SU-DHL-6 (cell line): ENCODE data around the gene BARHL2.

ENCODE experiments used
- CTCF ChIP-seq: fragments of 200-600 bp; sonication (generic); IDR thresholded peaks from one replicate; pipeline ENCODE4 v1.5.1; 2017; ENCODE audit warnings: antibody characterized with exemption, mild to moderate bottlenecking, low read length, moderate library complexity; ENCODE audit not compliant: insufficient read depth, poor library complexity, severe bottlenecking
- EZH2phosphoT487 ChIP-seq: fragments of 200-600 bp; sonication (generic), shearing (Covaris generic); conservative IDR thresholded peaks from 2 replicates; pipeline ENCODE4 v1.6.1; 2018; ENCODE audit warnings: mild to moderate bottlenecking, antibody characterized with exemption, low read length, moderate library complexity, mixed read lengths

- TF ChIP-seq CTCF (no peak), EZH2phosphoT487 (no peak)
Observed at GRCh38 chr1:90712915-90713730, 4.0 kb downstream of the BARHL2 start.
